Activated T-helper 9 cell treated with anti-CD3 and anti-CD28 coated beads, Interleukin-2, amount 50 U/mL, for 16 hours (primary cell): ENCODE results near the gene CLSTN2.

Source experiments
- DNase-seq: peaks from one replicate; pipeline ENCODE4 v3.0.0-alpha.2; 2020; ENCODE audit warnings: low read depth

The CLSTN2 gene

DNA sequence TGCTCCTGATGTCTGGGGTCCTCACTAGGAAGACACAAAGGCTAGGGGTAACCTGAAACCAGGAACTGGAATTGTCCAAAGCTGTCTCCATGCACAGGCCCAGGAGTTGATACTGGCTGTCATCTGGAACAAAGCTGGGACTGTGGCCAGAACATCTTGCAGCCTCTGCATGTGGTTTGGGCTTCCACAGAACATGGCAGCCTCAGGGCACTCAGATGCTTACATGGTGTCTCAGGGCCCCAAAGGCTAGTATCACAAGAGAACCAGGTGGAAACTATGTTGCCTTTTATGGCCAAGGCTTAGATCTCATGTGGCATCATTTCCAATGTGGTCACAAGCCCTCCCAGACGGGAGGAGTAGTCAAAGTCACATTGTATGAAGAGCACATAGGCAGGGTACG is 407.7 kb downstream of the CLSTN2 start:
- DNase-seq: no peak

DNA sequence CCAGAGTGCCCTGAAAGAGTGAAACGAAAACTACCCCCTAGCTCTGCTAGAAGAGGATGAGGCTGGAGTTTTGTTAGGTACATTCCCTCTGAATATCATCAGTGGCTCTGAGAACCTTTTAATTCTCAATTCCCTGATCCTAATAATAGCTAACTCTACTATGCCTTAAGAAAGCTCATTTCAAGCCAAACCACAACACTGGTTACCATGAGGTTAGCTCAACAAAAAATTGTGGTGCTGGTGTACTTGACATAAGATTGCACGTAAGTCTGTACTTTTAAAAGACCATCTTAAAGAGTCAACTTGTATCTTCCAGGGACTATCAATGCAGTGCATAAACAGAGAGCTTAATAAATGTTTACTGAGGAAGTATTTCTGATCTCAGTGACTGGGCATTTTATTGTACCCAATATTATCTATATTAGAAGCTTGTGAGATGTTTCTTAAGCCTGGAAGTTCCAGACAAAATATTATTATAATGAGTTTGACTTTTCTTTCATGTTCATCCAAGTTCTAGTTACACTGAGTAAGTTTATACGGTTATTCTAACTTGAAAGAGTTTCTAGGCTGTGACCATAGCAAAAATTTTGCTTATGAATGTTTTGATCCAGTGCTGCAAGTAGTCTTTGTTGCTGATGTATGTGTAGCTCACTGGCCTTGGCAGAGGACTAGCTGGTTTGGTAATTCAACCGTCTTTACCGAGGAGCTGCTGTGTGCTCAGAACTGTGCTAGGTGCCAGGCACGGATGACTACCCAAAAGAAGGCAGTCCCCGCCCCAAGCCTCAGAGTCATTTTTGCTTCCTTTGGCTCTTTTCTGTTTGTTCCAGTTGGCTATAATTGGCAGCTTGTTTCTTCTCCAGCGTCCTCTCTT is 408.5 kb downstream of the CLSTN2 start:
- no peak for DNase-seq

GRCh38 chr3:140344082-140344454 is 409.1 kb downstream of the CLSTN2 start:
- DNase-seq: no peak

- no peak for DNase-seq
Measured at GRCh38 chr3:140344601-140345205, 409.7 kb downstream of the CLSTN2 start.

- DNase-seq: no peak
Measured at GRCh38 chr3:140347151-140347550, 412.2 kb downstream of the CLSTN2 start.

- DNase-seq: no peak
Measured at GRCh38 chr3:140349938-140350337, 415.0 kb downstream of the CLSTN2 start.

- DNase-seq: no peak
Measured at GRCh38 chr3:140351466-140351865, 416.5 kb downstream of the CLSTN2 start.

- DNase-seq: no peak
Measured at GRCh38 chr3:140355481-140355880, 420.5 kb downstream of the CLSTN2 start.

- no peak for DNase-seq
Measured at GRCh38 chr3:140358686-140359085, 423.7 kb downstream of the CLSTN2 start.

- DNase-seq: no peak
Measured at GRCh38 chr3:140359233-140359995, 424.4 kb downstream of the CLSTN2 start.

GRCh38 chr3:140360332-140360731 is 425.3 kb downstream of the CLSTN2 start:
- DNase-seq: no peak

DNA sequence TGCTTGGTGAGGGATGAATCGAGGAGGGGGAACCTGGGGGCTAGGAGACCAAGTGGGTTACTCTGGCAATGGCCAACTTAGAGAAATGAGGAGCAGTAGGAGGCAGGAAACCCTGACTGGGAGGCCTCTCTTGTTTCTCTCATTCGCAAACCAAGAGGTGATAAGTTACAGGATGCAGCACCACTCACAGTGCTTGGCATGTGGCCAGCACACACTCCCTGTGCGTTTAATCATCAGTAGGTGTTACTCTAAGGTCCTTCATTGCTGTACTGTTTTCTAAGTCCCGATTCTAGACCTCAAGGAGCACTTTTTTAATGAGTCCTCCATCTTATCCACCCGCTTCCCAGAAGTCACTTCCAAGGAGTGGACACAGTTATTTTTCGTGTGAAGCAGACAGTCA is 428.8 kb downstream of the CLSTN2 start:
- no peak for DNase-seq

DNA sequence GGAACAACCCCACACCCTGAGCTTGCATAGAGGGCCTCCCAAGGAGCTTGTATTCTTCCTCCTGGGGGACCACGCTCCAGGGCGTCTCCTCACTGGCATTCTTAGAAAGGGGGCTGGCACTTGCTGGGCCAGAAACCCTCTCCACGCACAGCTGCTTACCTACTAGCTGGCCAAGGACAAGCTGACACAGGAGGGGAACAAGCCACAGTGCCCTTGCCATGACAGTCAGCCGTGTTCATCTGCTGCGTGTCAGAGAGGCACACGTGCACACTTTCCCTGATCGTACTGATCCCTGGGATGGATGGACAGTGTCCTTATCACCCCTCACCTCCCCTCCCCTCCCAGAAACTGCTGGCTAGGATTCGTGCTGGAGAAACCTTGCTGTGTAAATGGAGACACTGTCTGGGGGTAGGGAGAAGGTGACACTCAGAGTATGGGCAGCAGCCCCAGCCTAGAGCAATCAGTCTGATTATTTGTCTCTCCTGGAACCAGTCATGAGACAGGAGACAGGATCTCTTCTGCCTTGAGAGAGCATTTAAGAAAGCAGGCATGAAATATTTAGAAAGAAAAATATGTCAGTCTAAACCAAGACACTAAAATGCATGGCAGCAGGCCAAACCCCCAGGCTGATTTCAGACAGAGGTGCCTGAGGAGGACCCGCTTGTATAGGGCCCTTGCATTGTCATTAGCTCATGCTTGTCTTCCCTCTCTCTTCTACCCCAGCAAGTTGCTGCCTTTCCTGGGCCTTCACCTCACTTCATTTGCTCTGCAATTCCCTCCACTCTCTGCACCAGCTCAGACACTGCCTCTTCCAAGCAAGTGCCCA is 431.1 kb downstream of the CLSTN2 start:
- no peak for DNase-seq

GRCh38 chr3:140368223-140368811 is 433.3 kb downstream of the CLSTN2 start:
- no peak for DNase-seq

- DNase-seq: no peak
Measured at GRCh38 chr3:140370686-140371085, 435.7 kb downstream of the CLSTN2 start.

GRCh38 chr3:140373234-140373633 is 438.2 kb downstream of the CLSTN2 start:
- DNase-seq: no peak

DNA sequence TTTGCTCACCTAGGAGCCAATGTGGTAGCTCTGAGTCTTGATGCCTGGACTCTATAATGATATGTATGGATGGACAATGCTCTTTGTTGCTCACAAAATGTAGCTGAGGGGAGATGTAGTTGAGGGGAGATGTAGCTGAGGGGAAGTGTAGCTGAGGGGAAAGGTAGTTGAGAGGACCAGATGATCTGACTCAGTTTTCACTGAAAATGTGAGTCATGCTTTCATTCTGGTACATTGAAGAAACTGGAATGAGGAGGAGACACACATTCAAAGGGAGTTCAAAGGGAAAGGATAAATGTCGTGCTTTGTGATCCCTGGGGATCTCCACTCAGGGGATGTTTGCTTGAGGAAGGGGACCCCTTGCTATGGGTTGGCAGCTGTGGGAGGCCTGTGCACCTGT is 440.0 kb downstream of the CLSTN2 start:
- no peak for DNase-seq

DNA sequence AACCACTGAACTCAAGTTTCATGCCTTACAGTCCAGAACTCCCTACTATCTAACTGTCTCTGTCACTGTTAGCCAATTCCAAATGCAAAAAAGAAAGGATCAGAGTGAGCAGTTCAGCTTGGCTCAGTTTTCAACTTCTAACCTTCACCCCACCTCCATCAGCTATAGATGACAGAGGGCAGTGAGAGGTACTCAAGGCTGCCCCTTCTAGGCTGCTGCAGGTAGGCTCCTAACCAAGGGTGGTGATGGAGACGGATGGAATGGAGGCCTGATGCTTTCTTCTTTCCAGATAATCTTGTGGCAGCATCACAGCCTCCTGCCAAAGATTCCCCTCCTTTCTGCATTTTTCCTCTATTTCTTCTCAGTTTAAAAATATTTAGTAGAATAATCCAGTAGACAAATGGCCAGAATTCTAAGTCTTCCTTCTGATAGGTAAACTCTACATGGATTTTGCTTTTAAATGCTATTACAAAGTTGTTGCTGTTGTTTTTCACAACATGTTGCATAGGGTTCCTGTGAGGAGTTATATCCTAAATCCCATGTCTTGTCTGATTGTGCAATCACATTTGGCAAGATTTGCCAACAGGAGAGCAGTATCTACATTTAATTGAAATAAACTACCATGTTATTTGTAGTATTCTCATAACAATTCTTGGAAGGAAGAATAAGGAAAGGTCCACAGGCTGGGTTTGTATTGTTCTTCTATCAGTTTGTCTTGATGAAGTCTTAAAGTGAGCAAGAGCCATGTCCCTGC is 441.3 kb downstream of the CLSTN2 start:
- no peak for DNase-seq

GRCh38 chr3:140377644-140378043 is 442.7 kb downstream of the CLSTN2 start:
- no peak for DNase-seq

- no peak for DNase-seq
Measured at GRCh38 chr3:140378571-140379340, 443.8 kb downstream of the CLSTN2 start.
